Right lobe of liver (tissue), 4 donors: Measurements from ENCODE around the gene MZT2A.

Experiments used
- CTCF ChIP-seq, 4 donors: fragments of 200-600 bp in 3 of 4; fragments of 450-650 bp in 1 of 4; IDR thresholded peaks; one replicate each; pipeline versions ENCODE4 v1.5.1 to v1.8.0; 2016 to 2022; ENCODE audit warnings: antibody characterized with exemption in 4 of 4, mild to moderate bottlenecking in 2 of 4
- POLR2A ChIP-seq: fragments of 450-650 bp; IDR thresholded peaks from one replicate; pipeline ENCODE4 v1.6.1; 2017; ENCODE audit warnings: antibody characterized with exemption, mild to moderate bottlenecking
- donor health status: DM: no; HTN: no; CAD: no.
- donor health status: DM: no; HTN: no; CAD: no.
- donor health status: DM: no; HTN: yes; CAD: no.

DNA sequence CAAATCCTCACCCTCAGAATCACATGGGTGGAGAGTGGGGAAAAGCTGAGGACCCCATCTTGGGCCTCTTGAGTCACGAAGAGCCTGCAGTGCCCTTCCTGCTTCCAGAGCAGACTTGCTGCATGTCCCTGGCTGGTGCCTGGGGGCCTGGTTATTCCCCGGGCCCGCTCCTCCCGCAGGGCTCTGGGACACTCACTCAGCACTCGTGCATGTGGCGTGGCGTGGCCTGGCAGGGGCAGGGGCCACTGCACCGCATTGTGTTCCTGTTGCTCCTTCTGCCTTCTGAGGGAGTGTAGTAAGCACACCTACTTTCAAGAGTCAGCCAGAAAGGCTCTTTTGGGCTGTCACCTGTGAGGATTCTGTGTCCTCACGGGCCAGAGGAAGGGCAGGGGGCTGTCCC, 17.4 kb upstream of the MZT2A start:
- TF ChIP-seq CTCF (IDR thresholded peaks at IDR 0.05) = no peak
- no peak for TF ChIP-seq POLR2A
